C4-2B (cell line): ENCODE measurements around the gene COL4A2.

ENCODE experiments used
- ZFX ChIP-seq: fragments of 450-650 bp; IDR thresholded peaks from 2 replicates; pipeline ENCODE4 v1.6.1; 2017
- TF ChIP-seq, protein P1 (sequence below): fragments of 450-650 bp; conservative IDR thresholded peaks from 2 replicates; pipeline ENCODE4 v1.5.1; 2017; ENCODE audit warnings: mild to moderate bottlenecking

DNA sequence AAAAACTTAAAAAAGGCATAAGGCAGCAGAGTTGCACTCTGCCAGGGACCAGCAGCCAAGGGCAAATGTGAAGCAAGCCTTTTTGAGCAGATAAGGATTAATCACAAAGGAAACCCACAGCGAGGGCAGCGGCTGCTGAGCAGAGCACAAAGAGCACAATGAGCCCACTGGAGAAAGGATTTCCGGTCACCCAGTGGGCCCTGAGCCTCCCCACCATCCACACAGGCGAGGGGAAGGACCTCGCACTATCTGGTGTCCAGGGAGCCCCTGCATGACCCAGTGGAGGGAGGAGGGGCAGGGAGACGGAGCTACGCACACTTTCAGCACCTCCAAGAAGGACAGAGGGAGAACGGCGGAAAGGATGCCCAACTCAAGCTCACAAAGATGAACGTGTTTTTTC, 40.1 kb upstream of the COL4A2 start:
- TF ChIP-seq, protein P1, sequence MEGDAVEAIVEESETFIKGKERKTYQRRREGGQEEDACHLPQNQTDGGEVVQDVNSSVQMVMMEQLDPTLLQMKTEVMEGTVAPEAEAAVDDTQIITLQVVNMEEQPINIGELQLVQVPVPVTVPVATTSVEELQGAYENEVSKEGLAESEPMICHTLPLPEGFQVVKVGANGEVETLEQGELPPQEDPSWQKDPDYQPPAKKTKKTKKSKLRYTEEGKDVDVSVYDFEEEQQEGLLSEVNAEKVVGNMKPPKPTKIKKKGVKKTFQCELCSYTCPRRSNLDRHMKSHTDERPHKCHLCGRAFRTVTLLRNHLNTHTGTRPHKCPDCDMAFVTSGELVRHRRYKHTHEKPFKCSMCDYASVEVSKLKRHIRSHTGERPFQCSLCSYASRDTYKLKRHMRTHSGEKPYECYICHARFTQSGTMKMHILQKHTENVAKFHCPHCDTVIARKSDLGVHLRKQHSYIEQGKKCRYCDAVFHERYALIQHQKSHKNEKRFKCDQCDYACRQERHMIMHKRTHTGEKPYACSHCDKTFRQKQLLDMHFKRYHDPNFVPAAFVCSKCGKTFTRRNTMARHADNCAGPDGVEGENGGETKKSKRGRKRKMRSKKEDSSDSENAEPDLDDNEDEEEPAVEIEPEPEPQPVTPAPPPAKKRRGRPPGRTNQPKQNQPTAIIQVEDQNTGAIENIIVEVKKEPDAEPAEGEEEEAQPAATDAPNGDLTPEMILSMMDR: no peak
- TF ChIP-seq ZFX: no peak
